Breast epithelium (tissue), 3 donors: ENCODE data around the gene TPCN2.

ENCODE experiments used
- CTCF ChIP-seq, 3 donors: fragments of 450-650 bp; IDR thresholded peaks; one replicate each; pipeline ENCODE4 v1.5.1; 2016 to 2017; ENCODE audit warnings: antibody characterized with exemption in 3 of 3, mild to moderate bottlenecking in 3 of 3, moderate library complexity in 3 of 3
- POLR2AphosphoS5 ChIP-seq, 3 donors: sonication (generic); formaldehyde crosslinking; IDR thresholded peaks; one replicate each; pipeline ENCODE4 v1.6.1; 2017; ENCODE audit warnings: antibody characterized with exemption in 3 of 3

- TF ChIP-seq CTCF (IDR thresholded peaks at IDR 0.05) (no peak), POLR2AphosphoS5 (IDR thresholded peaks at IDR 0.05) (no peak)
Observed at GRCh38 chr11:69173331-69173730, 124.6 kb downstream of the TPCN2 start.
